ENCODE results near the gene CREG1.

Gene CREG1

DNA sequence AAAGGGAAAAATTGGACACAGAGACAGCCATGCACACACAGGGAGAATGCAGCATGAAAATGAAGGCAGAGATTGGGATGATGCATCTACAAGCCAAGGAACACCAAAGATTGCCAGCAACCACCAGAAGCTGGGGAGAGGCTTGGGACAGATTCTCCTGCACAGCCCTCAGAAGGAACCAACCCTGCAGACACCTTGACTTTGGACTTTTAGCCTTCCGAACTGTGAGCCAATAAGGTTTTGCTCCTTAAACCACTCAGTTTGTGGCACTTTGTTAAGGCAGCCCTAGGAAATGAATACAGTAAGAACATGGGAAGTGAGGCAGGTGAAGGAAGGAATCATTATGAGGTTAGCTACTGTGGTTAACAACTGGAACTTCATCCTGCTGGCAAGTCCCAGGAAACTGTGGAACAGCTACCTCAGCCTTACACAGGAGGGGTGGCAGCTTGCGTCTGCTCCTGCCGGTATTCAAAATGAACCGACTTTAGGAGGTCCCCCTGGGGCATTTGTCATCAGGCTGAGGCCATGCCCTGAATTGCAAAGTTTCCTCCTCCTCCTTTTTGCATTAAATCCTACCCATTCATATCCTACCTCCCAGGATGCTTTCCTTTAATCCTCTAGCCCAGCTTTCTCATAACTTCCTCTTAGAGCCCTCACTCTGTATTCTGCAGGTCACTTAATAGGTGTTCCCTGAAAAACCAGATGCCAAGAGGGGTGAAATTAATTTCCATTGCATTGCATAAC is 50.7 kb downstream of the CREG1 start:
- no peak for DNase-seq

DNA sequence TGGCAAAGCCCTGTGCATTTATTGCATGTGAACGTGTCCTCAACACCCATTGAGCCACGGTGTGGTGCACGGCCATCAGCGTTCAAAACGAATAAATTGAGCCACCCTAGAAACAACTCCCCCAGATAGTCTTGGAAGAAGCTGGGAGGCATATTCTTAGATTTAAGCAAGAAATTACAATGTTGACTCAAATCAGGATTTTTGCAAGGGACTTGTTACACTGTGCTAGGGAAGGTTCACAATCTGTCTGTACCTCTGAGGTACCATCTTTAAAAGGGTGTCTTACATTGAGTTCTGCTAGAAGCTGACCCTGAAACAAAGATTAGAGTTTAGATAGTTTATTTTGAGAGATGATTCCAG is 51.4 kb downstream of the CREG1 start:
- DNase-seq = no peak

DNA sequence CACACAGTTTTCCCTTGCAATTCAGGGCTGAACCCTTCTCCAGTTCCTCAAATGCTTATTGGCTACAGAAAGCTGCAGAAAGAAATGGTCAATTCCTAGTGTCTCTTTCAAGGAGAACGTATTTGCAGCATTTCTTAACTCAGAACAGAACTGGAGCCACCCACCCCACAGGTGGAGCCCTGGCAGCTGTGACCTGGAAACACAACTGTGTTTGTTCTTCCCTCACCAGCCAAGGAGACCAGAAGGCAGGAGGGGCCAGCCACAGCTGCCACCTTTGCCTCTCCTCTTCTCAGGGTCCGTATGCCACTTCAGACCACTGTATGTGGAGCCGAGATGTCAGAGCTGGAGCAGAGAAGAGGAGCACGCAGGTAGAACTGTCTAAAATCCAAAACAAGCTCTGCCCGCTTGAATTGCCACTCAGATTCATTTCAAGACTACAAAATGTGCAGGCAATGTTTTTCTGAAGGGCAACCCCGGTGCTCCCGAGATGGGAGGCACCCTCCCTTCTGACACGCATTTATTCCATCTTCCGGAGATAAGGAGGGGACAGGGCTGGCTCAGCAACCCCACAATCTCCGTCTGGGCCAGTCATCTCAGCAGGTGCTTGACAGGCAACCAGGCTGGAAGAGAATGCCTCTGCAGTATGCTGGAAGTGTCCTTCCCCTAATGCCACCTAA is 51.9 kb downstream of the CREG1 start:
- no peak for DNase-seq

DNA sequence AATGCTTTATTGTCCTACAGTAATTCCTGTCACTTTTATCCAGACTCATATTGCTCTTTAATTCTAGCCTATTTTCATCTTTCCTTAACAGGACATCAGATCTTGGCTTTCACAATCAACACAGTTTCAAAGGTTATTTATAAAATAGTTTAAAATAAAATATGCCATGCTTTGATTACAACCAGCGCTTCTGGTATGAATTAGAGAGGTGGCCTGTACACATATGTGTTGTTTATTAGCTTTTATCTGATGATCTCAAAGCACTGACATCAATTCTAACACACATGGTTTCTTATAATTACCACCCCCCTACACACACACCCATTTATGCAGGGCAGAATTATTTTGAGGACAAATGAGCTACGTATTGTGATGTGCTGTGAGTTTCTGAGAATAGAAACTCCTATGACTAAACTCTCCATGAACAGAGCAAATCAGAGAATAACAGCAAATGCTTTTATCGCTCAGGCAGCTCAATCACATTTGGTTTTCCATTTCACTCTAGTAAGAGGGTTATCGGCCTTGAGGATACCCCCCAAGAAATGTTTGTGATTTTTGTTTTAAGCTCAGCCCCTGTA is 53.2 kb downstream of the CREG1 start:
- no peak for DNase-seq

DNA sequence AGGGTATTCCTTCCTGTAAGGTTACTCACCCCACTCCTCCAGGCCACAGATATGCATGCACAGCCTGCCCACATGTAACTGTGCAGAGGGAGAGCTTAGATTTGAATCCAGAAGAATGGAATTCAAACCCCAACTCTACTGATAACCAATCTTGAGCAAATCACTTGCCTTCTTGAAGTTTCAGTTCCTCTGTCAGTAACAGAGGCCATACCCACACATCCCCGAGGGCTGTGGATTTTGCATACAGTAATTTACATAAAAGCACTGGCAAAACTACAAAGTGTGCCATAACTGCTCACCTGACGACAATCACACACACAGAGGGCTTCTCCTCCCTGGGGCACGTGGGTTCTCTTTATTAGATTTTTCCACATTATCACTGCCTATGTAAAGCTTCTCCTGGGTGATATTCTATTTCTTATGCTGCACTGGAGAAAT is 53.9 kb downstream of the CREG1 start:
- DNase-seq = no peak

DNA sequence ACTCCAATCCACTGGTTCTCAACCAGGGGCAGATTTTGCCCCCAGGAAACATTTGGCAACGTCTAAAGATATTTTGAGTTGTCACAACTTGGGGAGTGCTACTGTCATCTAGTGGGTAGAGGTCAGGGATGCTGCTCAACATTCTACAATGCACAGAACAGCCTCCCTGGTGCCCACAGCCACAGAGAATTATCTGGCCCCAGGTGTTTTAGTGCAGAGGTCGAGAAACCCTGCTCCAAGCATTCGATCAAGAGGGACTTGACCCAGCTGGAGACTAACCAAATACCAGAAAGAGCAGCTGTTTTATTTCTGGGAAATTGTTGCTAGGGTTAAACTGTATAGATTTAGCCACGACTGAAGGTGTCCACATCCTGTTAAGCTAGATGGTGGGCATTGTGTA is 54.5 kb downstream of the CREG1 start:
- DNase-seq = no peak

DNA sequence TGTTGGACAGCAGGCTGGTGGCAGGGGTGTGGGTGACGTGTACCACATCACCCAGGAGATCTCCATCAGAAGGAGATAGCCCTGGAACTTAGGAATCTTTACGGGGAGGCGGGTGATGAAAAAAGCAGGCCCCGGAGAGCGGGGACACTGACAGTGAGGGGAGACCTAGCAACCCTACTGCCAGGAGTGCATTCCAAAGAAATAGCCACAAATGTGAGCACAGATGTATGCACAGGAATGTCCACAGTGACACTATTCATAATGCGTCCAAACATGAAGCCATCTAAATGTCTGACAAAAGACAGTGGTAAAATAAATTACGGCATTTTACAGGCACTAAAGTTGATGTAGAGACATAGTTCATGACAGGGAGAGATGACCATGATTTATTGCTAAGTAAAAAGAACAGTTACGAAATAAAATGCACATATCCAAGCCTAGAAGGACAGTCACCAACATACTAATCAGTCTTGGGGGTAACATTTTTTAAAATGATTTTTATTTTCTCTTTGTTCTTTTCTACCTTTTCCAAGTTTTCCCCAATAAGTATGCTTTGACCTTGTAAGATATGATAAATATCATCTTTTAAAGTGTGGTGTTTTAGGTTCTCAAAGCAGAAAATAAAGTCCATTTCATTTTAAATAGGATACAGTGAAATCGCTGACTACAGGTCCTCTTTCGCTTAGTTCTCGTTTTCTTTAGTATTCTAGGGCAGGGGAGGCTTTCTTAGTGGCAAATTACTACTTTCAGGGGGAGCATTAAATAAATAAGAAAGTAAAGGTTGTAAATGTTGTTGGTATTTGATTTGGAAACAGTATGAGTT is 56.6 kb downstream of the CREG1 start:
- DNase-seq = no peak

DNA sequence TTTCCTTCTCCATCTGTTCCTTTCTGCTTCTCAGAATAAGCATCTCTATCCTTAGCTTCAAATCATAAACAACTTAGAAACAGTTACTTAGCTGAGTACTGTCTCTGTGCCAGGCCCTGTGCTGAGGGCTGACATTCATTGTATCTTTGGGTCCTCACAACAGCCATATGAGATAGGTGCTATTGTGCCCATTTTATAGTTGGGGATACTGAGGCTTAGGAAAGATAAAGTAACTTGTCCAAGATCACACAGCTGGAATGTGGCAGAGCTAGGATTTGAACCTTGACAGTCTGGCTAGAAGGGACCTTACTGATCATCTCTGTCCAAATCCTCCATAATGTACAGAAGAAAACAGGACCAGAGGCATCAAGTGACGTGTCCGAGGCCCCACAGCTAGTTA is 60.2 kb downstream of the CREG1 start:
- no peak for DNase-seq

DNA sequence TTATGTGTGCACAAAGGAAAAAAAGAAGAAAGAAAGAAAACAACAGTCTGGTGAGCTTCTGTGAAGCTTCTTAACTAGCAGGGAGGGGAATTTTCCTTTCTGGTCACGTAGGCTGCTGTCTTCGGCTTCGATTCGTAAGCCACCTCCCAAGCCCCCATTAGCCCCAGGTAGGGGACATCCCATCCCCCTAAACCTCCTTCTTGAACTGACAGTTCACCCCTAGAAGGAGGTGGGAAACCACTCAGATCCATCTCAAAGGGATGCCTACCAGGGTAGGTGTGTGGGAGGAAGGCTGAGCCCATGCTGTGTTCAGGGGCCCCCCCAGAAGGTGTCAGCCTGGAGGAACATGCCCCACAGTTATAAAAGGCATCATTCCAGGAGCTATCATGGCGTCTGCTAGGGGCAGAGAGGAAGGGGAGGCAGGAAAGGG is 61.1 kb downstream of the CREG1 start:
- DNase-seq = no peak

DNA sequence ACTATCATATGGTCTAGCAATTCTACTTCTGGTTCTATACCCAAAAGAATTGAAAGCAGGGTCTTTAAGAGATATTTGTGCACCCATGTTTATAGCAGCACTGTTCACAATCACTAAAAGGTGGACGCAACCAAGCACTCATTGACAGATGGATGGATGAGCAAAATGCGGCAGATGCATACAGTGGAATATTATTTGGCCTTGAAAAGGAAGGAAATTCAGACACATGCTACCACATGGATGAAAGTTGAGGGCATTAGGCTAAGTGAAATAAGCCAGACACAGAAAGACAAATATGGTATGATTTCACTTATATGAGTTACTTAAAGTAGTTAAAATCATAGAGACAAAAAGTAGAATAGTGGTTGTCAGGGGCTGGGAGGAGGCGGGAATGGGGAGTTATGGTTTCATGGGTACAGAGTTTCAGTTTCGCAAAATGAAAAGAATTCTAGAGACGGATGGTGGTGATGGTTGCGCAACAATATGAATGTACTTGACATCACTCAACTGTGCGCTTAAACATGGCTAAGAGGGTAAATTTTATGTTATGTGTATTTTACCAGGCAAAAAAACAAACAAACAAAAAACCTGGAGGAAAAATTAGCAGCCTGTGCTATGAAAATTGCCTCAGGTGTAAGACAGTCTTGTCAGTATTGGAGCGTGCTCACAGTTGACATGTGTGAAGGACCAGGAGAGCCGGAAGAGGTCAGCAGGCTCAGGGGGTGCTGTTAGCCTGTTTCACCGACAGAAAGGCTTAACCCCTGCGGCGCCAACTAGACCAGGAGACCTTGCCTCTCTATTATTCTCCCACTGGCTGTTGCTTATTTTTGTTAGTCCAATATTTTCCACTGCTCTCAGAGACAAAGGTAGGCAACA is 61.7 kb downstream of the CREG1 start:
- DNase-seq = no peak

All from NCI-H2081 treated with DMSO at 0.1 percent for 48 hours (cell line).